HepG2 (cell line): ENCODE data around the gene SLC7A10. TPM values are rescaled to one million over a fixed set of nuclear protein-coding genes. Genes with fewer than 3 reads are reported as not detected.

ENCODE experiments used
- CHD2 ChIP-seq: IDR thresholded peaks from 2 replicates; pipeline ENCODE4 v1.6.1; 2011; ENCODE audit warnings: low read depth, low read length, improper control_type of control experiment
- FOXP4 ChIP-seq: sonication (generic); formaldehyde crosslinking; IDR thresholded peaks from 2 replicates; pipeline ENCODE4 v1.4.0; 2020; ENCODE audit warnings: missing genetic modification reagents
- HNF4G ChIP-seq, 2 experiments: sonication (generic) in 1 of 2; formaldehyde crosslinking in 1 of 2; IDR thresholded peaks; 2 replicates each; pipeline versions ENCODE4 v1.4.0 to v1.6.1; 2011 to 2020; ENCODE audit warnings: borderline replicate concordance in 2 of 2, low read depth in 2 of 2, mild to moderate bottlenecking in 2 of 2, low read length in 1 of 2, missing genetic modification reagents in 1 of 2, moderate library complexity in 1 of 2
- MAFG ChIP-seq: sonication (generic); formaldehyde crosslinking; IDR thresholded peaks from 2 replicates; pipeline ENCODE4 v1.5.1; 2020; ENCODE audit warnings: mild to moderate bottlenecking, missing genetic modification reagents
- NCOR1 ChIP-seq: fragments of 200-600 bp; sonication (generic); IDR thresholded peaks from 2 replicates; pipeline ENCODE4 v1.7.0; 2017; ENCODE audit warnings: antibody characterized with exemption, low read length, borderline replicate concordance
- PHF21A ChIP-seq: sonication (generic); formaldehyde crosslinking; IDR thresholded peaks from 2 replicates; pipeline ENCODE4 v1.5.0; 2020; ENCODE audit warnings: mild to moderate bottlenecking, missing genetic modification reagents
- POGK ChIP-seq: sonication (generic); formaldehyde crosslinking; conservative IDR thresholded peaks from 2 replicates; pipeline ENCODE4 v1.8.0; 2022; ENCODE audit warnings: mild to moderate bottlenecking, moderate library complexity, missing genetic modification reagents
- STAG1 ChIP-seq: sonication (generic); formaldehyde crosslinking; IDR thresholded peaks from 2 replicates; pipeline ENCODE4 v1.4.0; 2020; ENCODE audit warnings: missing genetic modification reagents
- ZFP36 ChIP-seq: fragments of 150-350 bp; IDR thresholded peaks from 2 replicates; pipeline ENCODE4 v1.6.1; 2018; ENCODE audit warnings: borderline replicate concordance, low read length, low read depth; ENCODE audit not compliant: partially characterized antibody
- ZNF672 ChIP-seq: sonication (generic); formaldehyde crosslinking; IDR thresholded peaks from 2 replicates; pipeline ENCODE4 v1.8.1; 2022; ENCODE audit warnings: missing genetic modification reagents
- ZNF768 ChIP-seq: sonication (generic); formaldehyde crosslinking; IDR thresholded peaks from 2 replicates; pipeline ENCODE4 v1.4.0; 2020; ENCODE audit warnings: missing genetic modification reagents
- polyA plus RNA-seq, 8 experiments: library from polyadenylated mRNA; depleted of rRNA in 3 of 8; stranded (reverse) in 7 of 8; unstranded in 1 of 8; fragments of >200 nt; fragmentation: Illumina TruSeq in 4 of 8; extraction: Trizol in 4 of 8; gene quantifications; 2 replicates each; pipeline versions ENCODE4 v1.2.1 to v1.2.3, GENCODE V29; 2011 to 2016; ENCODE audit warnings: low read depth in 4 of 8, missing spikeins in 1 of 8, mixed read lengths in 1 of 8; ENCODE audit not compliant: insufficient read depth in 1 of 8
- total RNA-seq, 5 experiments: library from RNA; depleted of rRNA; stranded (reverse); fragments of >200 nt; fragmentation: Illumina TruSeq; extraction: Trizol; gene quantifications; 2 replicates each; pipeline ENCODE4 v1.2.3, GENCODE V29; 2016; ENCODE audit warnings: low read depth in 1 of 5
- TF ChIP-seq, protein P1 (sequence below): sonication (generic); formaldehyde crosslinking; IDR thresholded peaks from 2 replicates; pipeline ENCODE4 v1.5.0; 2020; ENCODE audit warnings: mild to moderate bottlenecking, missing genetic modification reagents, borderline replicate concordance
- TF ChIP-seq, protein P2 (sequence below): conservative IDR thresholded peaks from 2 replicates; pipeline ENCODE4 v1.6.1; 2018; ENCODE audit warnings: missing genetic modification reagents
- TF ChIP-seq, protein P3 (sequence below): sonication (generic); formaldehyde crosslinking; IDR thresholded peaks from 2 replicates; pipeline ENCODE4 v1.4.0; 2020; ENCODE audit warnings: missing genetic modification reagents

SLC7A10 gene
- total and polyA plus RNA-seq, 2 of the 13 experiments (the other 11 are each of a cell fraction or from before 2014, with no cell fraction given): 1.1 to 2.2 TPM

DNA sequence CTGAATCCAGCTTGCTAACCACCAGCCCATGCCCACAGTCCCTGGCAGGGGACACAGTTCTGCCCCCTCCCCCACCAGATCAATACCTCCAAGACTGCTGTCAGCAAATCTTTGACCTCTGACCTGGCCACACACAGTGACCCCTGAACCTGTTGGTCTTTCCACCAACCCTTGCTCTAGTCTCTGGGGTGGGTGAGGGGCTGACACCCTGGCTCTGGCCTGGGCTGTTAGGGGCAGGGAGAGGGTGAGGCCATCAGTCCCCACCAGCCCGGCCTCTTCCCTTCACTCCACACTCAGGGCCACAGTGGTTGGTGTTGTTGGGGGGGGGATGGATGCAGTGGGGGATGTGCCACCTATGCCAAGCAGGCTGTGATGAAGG is 21.8 kb upstream of the SLC7A10 start (continued):
- TF ChIP-seq POGK (no peak), FOXP4 (CRISPR knock-in tag) (peak; percentile 66), ZNF768 (CRISPR knock-in tag) (no peak), NCOR1 (peak; percentile 61; the same call in 1 of the 2 replicates), ZNF672 (no peak), PHF21A (peak; percentile 68; the same call in 1 of the 2 replicates), CHD2 (peak; percentile 18; the same call in 1 of the 2 replicates), MAFG (CRISPR knock-in tag) (no peak), HNF4G (IDR thresholded peaks at IDR 0.05; ENCODE audit: borderline replicate concordance, low read depth, low read length) (peak; percentile 92), HNF4G (CRISPR knock-in tag; IDR thresholded peaks at IDR 0.05; ENCODE audit: borderline replicate concordance, low read depth) (peak; percentile 75; the same call in 1 of the 2 replicates), ZFP36 (no peak), STAG1 (CRISPR knock-in tag) (peak; percentile 15; the same call in 1 of the 2 replicates)
- TF ChIP-seq, protein P1, sequence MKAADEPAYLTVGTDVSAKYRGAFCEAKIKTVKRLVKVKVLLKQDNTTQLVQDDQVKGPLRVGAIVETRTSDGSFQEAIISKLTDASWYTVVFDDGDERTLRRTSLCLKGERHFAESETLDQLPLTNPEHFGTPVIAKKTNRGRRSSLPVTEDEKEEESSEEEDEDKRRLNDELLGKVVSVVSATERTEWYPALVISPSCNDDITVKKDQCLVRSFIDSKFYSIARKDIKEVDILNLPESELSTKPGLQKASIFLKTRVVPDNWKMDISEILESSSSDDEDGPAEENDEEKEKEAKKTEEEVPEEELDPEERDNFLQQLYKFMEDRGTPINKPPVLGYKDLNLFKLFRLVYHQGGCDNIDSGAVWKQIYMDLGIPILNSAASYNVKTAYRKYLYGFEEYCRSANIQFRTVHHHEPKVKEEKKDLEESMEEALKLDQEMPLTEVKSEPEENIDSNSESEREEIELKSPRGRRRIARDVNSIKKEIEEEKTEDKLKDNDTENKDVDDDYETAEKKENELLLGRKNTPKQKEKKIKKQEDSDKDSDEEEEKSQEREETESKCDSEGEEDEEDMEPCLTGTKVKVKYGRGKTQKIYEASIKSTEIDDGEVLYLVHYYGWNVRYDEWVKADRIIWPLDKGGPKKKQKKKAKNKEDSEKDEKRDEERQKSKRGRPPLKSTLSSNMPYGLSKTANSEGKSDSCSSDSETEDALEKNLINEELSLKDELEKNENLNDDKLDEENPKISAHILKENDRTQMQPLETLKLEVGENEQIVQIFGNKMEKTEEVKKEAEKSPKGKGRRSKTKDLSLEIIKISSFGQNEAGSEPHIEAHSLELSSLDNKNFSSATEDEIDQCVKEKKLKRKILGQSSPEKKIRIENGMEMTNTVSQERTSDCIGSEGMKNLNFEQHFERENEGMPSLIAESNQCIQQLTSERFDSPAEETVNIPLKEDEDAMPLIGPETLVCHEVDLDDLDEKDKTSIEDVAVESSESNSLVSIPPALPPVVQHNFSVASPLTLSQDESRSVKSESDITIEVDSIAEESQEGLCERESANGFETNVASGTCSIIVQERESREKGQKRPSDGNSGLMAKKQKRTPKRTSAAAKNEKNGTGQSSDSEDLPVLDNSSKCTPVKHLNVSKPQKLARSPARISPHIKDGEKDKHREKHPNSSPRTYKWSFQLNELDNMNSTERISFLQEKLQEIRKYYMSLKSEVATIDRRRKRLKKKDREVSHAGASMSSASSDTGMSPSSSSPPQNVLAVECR (CRISPR knock-in tag): peak; percentile 31; the same call in 1 of the 2 replicates
- TF ChIP-seq, protein P2, sequence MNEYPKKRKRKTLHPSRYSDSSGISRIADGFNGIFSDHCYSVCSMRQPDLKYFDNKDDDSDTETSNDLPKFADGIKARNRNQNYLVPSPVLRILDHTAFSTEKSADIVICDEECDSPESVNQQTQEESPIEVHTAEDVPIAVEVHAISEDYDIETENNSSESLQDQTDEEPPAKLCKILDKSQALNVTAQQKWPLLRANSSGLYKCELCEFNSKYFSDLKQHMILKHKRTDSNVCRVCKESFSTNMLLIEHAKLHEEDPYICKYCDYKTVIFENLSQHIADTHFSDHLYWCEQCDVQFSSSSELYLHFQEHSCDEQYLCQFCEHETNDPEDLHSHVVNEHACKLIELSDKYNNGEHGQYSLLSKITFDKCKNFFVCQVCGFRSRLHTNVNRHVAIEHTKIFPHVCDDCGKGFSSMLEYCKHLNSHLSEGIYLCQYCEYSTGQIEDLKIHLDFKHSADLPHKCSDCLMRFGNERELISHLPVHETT: no peak
- TF ChIP-seq, protein P3, sequence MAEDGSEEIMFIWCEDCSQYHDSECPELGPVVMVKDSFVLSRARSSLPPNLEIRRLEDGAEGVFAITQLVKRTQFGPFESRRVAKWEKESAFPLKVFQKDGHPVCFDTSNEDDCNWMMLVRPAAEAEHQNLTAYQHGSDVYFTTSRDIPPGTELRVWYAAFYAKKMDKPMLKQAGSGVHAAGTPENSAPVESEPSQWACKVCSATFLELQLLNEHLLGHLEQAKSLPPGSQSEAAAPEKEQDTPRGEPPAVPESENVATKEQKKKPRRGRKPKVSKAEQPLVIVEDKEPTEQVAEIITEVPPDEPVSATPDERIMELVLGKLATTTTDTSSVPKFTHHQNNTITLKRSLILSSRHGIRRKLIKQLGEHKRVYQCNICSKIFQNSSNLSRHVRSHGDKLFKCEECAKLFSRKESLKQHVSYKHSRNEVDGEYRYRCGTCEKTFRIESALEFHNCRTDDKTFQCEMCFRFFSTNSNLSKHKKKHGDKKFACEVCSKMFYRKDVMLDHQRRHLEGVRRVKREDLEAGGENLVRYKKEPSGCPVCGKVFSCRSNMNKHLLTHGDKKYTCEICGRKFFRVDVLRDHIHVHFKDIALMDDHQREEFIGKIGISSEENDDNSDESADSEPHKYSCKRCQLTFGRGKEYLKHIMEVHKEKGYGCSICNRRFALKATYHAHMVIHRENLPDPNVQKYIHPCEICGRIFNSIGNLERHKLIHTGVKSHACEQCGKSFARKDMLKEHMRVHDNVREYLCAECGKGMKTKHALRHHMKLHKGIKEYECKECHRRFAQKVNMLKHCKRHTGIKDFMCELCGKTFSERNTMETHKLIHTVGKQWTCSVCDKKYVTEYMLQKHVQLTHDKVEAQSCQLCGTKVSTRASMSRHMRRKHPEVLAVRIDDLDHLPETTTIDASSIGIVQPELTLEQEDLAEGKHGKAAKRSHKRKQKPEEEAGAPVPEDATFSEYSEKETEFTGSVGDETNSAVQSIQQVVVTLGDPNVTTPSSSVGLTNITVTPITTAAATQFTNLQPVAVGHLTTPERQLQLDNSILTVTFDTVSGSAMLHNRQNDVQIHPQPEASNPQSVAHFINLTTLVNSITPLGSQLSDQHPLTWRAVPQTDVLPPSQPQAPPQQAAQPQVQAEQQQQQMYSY (CRISPR knock-in tag): no peak
